NOMO-1 treated with dmso at 0.1 percent for 144 hours (cell line): ENCODE measurements around the gene PATE4.
"Not testable (repeated sequence)": the region's sequence is repeated elsewhere in the genome, so short reads cannot be mapped to it uniquely, and the experiment has no call there.

ENCODE experiments used
- DNase-seq: peaks from one replicate; lab custom pipeline; 2025; ENCODE audit not compliant: unreplicated experiment; lab: John Stamatoyannopoulos, UW

PATE4 gene, protein sequence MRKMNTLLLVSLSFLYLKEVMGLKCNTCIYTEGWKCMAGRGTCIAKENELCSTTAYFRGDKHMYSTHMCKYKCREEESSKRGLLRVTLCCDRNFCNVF

DNA sequence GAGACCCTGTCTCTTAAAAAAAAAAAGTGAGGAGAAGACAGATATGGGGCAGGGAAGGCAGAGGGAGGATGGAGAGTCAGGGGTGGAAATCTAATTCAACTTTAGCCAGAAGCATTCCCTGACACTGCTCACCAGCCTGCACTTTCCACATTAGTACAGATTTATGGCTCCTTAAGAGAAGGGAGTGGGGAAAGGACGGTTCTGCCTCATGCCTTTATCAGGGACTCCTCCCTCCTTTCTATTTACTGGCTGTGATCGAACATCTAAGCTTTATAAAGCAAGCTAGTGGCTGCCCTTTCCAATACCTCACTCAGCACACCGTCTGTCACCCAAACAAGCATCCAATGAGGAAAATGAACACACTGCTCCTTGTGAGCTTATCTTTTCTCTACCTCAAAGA, at the start of gene PATE4:
Gene PATE4, plus strand, starts transcription at position 301 of the 400 bp plus-strand sequence. Its CDS starts 44 bp downstream, at position 345.
- no peak for DNase-seq

DNA sequence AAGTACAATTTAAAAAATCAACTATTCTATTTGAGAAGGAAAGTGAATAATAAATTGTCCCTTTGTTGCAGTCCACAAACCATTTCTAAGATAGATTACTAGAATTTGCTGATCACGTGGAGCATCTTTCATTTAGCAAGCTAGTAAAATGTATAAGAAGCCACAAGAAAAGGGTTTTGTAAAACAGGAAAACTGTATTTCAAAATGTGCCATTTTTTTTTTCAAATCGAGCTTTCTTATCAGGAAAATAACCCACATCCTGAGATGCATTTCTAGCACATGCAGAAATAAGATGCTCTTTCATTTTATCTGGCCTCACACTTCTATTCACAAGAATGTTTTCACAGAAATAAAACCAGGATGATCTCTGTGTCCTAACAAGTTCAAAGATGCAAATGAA, 48.4 kb upstream of the PATE4 start:
- no peak for DNase-seq

DNA sequence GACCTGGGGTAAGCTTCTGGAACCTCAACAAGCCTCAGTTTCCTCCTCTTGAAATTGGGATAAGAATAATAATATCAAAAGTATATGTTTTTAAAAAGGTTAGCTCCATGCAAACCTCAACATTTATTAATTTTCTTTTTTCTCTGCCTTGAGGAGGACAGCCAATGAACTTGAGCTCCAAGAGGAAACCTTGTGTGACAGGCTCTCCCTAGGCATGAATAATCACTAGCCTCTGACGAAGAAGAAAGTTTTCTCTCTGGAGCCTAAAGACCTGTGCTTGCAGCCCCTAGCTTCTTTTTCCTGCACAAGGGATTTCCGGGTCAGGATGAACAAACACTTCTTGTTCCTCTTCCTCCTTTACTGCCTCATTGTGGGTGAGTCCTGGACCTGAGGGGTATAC, 45.3 kb upstream of the PATE4 start, which contains the start of gene PATE3:
Gene PATE3, plus strand, starts transcription at position 301 of the 400 bp plus-strand sequence. Its CDS starts 25 bp downstream, at position 326.
- DNase-seq: no peak

DNA sequence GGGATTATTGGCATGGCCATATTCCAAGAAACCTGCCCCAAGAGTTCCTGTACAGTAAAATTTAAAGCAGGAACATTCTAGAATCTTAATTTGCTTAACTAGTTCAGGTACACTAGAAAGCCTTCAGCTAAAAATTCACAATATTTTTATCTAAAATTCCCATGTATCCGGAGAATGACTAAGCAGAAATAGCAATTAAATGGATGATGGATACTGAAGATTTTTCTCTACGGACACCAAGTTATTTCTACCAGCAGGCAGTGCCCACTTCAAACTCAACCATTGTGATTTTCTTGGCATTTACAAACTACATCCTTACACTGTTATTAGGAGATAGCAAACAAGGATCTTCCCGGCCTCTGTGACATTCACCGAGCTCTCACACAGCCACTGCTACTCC, 42.3 kb upstream of the PATE4 start:
- DNase-seq: no peak

DNA sequence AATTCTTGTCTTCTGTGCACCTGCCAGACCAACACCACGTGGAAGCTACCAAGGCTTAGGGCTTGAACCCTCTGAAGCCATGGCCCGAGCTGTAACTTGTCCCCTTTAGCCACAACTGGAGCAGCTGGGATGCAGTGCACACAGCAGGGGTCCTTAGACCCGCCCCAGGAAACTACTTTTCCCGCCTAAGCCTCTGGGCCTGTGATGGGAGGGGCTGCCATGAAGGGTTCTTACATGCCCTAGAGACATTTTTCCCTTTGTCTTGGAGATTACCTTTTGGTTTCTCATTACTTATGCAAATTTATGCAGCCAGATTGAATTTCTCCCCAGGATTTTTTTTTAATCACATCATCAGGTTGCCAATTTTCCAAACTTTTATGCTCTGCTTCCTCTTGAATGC, 35.5 kb upstream of the PATE4 start:
- no peak for DNase-seq

DNA sequence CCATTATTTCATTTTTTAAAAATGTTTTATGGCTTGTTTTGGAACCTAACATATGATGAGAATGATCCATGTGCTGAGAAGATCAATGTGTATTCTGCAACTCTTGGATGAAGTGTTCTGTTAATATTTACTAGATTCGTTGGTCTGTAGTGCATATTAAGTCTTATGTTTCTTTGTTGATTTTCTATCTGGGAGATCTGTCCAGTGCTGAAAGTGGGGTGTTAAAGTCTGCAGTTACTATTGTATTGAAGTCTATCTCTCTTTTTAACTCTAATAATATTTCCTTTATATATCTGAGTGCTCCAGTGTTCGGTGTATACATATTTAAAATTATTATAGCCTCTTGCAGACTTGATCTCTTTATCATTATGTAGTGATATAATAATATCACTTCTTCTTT, 33.3 kb upstream of the PATE4 start:
- DNase-seq: no peak

DNA sequence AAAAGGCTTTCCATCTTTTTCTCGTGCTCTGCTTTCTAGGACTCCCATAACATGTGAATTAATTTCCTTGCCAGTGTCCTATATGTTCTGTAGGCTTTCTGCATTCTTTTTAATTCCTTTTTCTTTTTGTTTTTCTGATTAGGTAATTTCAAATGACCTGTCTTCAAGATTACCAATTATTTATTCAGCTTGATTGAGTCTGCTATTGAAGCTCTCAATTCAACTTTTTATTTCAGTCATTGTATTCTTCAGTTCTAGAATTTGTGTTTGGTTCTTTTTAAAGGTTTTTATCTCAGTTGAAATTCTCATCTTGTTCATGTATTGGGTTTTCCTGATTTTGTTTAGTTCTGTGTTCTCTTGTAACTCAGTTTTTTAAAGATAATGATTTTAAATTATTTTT, 30.7 kb upstream of the PATE4 start:
- DNase-seq: no peak

DNA sequence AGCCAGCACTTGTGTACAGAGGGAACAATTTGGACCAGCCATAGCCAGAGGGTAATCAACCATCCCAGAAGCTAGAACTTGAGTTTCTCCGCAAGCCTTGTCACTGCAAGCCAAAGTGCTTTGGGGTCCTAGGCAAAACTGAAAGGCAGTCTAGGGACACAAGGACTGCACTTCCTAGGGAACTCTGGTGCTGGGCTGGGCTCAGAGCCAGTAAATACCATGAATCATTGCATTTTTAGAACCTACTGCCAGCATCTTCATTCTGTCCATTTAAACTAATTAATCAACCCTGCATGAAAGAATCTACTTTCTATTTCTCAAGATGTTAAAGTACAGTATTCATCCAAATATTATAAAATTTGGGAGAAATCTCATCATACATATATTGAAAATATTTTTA, 25.2 kb upstream of the PATE4 start:
- no peak for DNase-seq

DNA sequence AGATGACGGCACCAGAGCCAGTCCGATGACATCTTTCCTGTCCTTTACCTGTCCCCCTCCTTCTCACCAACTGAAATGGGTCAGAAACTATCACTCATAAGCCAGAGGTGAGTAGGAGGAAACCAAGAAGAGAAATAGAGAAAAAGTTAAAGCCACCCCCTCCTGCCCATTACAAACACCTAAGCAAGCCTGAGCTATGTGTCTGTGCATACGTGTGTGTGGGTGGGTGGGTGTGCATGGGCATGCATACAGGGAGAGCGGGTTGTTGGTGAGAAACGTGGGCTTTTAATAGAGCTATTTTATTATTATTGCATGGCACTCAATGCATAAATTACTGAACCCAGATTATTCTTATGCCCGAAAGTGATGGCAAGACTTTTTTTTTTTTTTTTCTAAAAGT, 2.6 kb downstream of the PATE4 start:
- DNase-seq: no peak

DNA sequence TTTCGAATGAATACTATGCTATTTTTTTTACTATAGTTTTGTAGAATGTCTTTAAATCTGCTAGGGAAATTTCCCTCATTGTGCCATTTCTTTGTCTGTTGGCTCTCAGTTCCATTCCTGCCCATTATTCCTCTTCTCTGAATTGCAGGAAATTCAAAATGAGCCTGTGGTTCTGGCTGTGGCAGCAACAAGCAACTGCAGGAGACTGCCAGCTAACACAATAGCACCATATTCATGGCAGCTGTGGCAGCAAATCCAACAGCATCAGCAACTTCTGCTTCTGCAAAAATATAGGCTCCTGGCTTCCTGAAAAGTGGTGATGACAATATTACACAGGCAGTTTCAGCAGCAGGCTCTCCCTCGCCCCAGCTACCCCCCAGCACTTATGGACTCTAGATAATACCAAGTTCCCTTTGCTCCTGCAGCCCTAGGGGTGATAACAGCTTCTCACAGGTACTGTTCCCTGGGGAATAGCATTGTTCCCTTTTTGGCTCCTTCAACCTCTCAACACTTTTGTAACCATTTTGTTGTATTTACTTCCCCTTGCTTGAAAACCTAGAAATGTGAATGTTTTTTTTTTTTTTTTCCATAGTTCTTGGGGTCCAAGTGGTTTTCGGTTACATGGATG, 9.3 kb downstream of the PATE4 start:
- DNase-seq: no peak

DNA sequence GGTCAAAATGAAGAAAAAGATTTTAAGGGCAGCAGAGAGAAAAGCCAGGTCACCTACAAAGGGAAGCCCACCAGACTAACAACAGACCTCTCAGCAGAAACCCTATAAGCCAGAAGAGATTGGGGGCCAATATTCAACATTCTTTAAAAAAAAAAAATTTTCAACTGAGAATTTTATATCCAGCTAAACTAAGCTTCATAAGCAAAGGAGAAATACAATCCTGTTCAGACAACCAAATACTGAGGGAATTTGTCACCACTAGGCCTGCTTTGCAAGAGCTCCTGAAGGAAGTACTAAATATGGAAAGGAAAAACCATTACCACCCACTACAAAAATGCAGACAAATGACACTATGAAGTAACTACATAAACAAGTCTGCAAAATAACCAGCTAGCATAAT, 13.1 kb downstream of the PATE4 start:
- DNase-seq: no peak

DNA sequence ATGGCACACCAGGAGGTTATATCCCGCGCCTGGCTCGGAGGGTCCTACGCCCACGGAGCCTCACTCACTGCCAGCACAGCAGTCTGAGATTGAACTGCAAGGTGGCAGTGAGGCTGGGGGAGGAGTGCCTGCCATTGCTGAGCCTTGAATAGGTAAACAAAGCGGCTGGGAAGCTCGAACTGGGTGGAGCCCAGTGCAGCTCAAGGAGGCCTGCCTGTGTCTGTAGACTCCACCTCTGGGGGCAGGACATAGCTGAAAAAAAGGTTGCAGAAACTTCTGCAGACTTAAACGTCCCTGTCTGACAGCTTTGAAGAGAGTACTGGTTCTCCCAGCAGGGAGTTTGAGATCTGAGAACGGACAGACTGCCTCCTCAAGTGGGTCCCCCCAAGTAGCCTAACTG, 24.6 kb downstream of the PATE4 start:
- DNase-seq: not testable (repeated sequence)

DNA sequence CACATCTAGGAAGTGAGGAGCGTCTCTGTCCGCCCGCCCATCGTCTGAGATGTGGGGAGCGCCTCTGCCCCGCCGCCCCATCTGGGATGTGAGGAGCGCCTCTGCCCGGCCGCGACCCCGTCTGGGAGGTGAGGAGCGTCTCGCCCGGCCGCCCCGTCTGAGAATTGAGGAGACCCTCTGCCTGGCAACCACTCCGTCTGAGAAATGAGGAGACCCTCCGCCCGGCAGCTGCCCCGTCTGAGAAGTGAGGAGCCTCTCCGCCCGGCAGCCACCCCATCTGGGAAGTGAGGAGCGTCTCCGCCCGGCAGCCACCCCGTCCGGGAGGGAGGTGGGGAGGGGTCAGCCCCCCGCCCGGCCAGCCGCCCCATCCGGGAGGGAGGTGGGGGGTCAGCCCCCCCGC, 29.7 kb downstream of the PATE4 start:
- not testable (repeated sequence) for DNase-seq

DNA sequence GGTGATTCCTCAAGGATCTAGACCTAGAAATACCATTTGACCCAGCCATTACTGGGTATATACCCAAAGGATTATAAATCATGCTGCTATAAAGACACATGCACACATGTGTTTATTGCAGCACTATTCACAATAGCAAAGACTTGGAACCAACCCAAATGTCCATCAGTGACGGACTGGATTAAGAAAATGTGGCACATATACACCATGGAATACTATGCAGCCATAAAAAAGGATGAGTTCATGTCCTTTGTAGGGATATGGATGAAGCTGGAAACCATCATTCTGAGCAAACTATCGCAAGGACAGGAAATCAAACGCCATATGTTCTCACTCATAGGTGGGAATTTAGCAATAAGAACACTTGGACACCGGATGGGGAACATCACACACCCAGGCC, 32.2 kb downstream of the PATE4 start:
- DNase-seq: not testable (repeated sequence)

DNA sequence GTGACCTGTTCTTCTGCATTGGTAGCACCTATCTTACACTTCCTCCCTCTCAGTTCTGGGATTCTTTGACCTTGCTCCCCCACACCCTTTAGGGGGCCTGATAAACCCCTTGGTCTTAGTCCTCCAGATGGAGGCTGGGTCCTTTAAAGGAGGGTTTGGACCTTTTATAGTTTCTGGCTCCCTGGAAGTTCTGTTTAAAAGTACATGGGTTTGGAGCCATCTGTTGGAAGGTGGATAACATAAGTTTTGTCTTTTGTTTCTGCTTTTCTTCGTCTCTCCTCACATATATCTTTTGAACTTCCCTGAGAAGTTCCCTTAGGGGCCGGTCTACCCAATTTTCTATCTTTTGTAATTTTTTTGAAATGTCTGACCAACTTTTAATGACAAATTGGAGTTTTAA, 36.4 kb downstream of the PATE4 start:
- no peak for DNase-seq

DNA sequence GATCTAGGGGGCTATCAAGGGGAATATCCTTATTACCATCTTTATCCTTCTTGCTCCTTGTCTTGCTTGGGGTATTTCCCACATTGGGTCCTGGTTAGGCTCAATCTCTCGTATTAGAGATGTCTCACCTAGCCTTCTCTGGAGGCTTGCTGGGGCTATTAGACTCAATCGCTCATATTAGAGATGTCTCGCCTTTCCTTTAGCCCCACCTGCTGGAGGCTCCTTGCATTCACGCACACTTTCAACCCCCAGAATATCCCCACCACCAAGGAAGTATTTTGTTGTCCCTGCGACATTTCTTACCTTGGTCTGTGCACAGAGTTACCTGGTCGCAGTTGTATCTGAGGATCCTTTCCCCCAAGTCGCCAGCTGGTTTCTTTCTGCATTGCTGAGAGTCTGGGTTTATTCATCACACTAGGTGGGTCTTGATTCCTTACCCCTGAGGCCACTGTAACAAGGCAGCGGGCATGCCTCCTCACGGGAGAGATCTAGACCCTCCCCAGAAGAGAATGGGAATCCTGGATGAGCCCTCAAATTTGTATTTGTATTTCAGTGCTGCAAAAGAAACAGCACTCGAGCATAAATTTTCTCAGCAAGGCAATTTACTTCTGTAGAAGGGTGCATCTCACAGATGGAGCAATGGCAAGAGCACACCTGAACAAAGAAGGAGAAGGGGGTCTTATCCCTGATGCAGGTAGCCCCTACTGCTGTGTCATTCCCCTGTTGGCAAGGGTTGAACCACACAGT, 38.4 kb downstream of the PATE4 start:
- no peak for DNase-seq

DNA sequence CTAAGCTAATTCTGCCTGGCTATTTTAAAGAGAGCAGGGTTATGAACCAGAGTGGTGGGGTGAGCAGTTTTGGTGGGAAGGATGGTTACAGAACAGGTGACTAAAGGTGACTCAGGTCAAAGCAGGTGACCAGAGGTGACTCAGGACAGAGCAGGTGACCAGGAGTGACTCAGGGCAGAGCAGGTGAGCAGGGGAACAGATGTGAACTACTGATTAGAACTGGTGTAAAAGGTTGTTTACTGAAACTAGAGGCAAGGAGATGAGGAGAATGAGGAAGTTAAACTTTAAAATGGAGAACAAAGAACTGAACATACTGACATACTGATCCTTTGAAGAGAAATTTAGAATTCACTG, 39.0 kb downstream of the PATE4 start:
- no peak for DNase-seq

DNA sequence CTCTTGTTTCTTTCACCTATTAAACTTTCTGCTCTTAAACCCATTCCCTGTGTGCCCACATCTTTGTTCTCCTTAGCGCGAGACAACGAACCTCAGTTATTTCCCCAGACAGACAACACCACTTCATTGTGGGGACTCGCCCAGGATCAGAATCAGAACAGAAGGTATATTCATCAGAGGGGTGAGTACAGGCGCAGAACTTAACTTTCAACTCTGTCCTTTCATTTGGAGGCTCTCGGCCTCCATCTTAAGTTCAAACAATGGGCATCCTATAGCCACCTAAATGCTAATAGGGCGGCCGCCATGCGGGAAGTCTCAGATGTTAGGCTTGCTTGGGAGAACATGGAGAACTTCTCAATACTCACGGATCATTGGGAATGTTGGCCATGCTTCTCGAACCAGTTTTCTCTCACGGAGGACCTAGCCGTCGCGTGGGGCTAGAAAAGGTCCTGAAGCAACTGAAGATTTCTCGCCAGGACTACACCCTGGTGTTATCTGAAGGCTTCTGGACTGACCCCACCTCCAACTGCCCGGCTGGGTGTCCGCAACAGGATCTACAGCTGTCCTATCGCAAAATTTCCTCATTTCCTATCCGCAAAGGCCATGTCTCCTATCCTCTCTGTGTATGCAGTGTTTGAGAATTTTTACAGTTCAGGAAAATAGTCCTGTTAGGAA, 40.9 kb downstream of the PATE4 start:
- DNase-seq: no peak

DNA sequence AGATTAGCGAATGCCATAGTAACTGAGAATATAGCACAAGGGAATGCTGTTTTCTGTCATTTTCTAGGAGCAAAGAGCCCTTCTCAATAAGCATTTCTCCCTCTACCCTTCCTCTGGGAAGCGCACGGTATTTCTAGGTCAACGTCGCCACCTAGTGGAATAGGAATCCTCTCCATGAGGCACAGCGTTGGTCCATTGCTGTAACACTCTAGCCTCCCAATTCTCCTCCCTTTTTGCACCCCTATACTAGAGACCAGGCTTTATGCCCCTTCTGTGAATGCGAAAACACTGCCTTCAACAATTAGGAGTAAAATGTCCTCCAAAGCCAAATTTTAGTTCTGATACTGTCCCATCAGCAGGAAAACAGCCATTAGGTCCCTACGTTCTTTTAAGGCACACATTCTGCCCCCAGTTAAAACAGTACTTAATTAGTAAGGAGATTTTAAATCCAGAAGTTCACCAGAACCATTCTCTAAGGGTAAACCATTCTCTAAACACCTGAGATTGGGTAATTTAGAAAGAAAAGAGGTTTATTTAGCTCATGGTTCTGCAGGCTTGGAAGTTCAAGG, 41.5 kb downstream of the PATE4 start:
- DNase-seq: no peak

DNA sequence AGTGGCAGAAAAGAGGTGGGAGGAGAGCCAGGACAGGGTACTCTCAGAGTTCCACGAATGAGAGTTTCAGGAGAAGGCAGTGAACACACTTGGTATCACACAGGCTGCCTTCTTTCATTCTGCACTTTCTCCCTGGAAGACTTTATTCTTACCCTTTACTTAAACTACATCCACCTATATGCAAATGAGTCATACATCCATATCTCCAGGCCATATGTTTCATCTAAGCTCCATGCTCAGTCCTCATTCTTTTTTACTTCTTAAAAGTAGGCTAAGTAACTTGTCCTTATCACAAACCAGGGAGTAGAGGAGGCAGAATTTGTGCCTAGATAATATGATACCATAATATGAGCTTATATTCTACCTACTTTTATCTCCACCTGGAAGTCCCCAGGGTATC, 48.2 kb downstream of the PATE4 start:
- DNase-seq: no peak

DNA sequence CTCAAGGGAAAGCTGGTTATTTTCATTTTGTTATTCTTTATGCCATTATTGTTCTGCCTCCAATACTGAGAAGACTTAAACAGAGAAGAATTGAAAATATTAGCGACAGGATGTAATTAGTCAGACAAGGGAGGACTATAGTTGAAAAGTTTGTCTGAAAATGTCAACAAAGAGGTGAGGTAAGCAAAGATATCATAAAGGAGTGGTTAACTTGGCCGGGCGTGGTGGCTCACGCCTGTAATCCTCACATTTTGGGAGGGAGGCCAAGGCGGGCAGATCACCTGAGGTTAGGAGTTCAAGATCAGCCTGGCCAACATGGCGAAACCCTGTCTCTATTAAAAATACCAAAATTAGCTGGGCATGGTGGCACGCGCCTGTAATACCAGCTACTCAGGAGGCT, 50.3 kb downstream of the PATE4 start:
- no peak for DNase-seq

DNA sequence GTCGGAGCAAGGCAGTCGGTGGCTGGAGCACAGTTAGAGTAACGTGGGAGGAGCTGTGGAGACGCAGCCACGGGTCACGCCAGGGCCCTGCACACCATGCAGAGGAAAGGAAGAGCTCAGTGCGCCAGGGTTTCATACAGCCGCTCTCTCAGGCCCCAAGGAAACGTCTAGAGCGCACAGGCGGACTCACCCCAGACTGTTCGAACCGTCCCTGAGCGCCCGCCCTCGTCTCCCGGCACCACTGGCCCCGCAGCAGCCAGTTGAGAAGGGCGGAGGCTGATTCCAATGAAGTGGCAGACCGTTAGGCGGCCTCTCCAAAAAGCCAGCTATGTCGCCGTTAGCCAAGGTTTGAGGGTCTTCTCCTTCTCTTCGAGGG, 53.9 kb downstream of the PATE4 start:
- DNase-seq: peak; percentile 37
